GM15510 (cell line): ENCODE results near the gene SH3BP4.

Source experiments
- POLR2A ChIP-seq: IDR thresholded peaks from 3 replicates; pipeline ENCODE4 v1.6.1; 2011; ENCODE audit warnings: borderline replicate concordance; ENCODE audit not compliant: insufficient read length; ENCODE audit errors: extremely low read depth

Gene SH3BP4

DNA sequence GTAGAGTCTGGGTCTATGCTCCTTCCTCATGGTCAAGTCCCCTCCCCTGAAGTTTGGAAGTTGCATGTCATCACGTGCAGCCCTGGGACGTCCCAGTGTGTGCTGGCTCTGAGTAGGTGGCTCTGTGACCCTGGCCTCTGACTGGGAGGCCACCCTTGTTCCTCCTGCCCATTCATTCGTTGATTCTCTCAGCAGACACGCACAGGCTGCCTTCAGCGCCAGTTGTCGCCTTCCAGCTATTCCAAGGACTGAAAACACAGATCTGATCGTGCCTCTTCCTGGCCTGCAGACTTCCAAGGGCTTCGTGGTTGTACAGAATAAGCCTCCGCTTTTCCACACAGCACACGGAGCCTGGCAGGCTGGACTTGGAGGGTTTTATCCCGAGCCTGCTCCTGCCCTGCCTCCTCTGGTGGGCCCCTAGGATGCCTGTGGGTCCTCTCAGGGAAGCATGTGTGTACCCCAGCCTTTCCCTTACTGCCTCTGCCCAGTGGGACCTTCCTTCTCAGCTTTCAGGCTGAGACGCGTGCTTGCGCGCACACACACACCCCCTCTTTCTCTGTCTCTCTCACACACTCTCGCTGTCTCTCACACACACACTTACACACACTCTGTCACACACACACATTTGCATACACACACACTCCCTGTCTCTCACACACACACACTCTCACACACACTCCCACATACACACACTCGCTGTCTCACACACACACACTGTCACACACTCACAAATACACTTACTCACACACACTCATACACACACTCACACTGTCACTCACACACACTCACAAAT is 17.7 kb downstream of the SH3BP4 start:
- TF ChIP-seq POLR2A: no peak

DNA sequence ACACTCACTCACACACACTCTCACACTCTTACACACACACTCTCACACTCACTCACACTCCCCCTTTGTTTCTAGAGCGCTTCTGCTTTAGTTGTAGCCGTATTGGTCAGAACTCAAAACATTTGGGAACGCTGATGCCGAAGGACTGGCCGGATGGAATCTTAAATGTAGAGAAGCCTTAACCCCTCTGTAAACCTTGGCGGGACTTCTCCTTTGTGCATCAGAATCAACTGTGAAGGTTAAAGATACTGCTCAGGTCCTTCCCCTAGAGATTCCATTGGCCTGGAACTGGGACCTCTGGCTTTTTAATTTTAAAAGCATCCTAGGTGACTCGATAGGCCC is 18.3 kb downstream of the SH3BP4 start:
- TF ChIP-seq POLR2A: no peak

DNA sequence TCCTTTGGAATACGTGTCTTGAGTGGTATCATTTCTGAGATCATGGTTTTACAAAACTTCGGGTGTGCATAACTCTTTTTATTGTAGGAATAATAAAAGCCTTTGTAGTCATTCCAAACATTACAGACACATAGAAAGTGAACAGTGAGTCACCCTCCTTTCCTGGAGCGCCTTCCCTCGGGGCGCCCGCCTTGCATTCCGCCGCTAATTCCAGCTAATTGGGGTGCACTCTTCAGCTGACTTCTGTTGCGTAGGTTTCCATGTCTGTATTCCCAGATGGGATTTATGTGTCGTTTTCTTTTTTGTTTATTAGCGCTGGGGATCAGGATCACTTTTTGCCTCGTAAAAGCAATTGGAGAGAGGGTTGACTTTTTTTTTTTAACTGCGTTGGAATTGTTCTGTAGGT is 18.7 kb downstream of the SH3BP4 start:
- no peak for TF ChIP-seq POLR2A

DNA sequence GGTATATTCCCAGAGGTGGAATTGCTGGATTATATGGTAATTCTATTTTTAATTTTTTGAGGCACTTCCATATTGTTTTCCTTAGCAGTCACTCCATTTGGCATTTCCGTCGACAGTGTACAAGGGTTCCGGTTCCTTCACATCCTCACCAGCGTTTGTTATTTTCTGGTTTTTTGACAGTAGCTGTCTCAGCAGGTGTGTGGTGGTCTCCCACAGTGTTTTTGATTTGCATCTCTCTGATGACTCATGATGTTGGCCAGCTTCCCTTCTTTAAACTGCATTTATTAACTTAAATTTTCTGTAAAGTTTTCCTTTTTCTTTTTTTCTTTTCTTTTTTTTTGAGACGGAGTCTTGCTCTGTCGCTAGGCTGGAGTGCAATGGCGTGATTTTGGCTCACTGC is 19.7 kb downstream of the SH3BP4 start:
- TF ChIP-seq POLR2A: no peak

DNA sequence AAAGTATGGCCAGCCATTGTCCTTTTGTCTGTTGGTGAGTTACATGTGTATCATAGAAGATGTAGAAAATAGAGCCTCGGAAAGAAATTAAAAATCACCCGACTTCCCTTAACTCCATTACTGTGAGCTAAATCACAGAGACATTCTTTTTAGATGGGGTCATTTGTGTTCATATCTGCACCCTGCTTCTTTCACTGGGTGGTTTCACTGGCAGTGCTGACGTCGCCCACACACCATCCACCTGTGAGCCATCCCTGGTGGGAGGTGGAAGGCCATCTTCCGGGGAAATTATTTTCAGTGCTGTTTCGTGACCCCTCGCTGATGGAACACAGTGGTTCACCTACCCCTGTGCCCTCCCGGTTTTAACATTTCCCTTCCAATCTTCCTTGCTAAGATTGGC is 21.2 kb downstream of the SH3BP4 start:
- no peak for TF ChIP-seq POLR2A

DNA sequence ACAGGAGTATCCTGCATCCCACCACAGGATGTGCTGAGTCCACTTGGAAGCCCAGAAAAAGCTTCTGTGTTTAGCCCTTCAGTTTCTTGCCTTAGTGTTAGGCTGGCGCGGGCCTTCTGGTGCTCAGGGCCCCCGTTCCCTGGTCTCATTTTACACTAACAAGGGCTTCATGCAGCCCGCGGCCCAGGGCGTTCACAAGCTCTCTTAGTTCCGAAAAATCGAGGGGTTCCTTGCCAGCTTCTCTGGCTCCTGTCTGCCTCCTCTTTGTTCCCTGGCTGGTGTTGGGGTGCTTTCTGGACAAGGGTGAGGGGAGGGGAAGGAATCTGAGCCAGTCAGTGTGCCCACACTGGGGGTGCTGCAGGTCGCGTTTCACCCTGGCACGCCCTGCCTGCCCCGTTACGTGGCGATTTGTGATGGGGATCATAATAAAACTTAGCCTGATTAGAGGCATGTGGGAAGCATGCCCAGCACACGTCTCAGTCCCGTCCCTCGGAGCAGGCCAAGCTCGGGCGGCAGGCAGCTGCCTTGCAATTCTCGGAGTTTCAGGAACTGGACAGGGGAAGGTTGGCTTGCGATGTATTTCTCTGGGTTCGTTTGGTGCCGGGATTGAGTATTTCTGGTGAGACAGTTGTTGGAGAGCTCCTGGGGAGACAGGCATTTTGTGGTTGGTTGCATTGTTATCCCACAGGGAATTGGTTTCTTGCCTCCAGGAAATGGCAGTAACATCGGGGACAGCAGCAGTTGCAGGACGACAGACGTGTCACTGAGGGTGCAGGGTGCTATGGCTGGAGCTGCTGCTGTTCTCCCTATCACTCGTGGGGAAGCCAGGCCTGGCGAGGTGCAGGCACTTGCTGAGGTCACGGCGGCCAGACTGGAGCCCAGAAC is 22.9 kb downstream of the SH3BP4 start:
- no peak for TF ChIP-seq POLR2A

DNA sequence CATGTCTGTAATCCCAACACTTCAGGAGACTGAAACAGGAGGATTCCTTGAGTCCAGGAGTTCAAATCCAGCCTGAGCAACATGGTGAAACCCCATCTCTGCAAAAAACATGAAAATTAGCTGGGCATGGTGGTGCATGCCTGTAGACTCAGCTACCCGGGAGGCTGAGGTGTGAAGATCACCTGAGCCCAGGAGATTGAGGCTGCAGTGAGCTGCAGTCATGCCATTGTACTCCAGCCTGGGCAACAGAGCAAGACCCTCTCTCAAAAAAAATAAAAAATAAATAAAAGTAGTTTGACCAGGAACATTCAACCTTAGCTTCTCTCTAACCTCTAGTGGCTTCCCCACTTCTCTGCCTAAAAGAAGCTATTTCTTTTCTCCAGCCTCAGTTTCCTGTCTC is 23.8 kb downstream of the SH3BP4 start:
- TF ChIP-seq POLR2A: no peak

DNA sequence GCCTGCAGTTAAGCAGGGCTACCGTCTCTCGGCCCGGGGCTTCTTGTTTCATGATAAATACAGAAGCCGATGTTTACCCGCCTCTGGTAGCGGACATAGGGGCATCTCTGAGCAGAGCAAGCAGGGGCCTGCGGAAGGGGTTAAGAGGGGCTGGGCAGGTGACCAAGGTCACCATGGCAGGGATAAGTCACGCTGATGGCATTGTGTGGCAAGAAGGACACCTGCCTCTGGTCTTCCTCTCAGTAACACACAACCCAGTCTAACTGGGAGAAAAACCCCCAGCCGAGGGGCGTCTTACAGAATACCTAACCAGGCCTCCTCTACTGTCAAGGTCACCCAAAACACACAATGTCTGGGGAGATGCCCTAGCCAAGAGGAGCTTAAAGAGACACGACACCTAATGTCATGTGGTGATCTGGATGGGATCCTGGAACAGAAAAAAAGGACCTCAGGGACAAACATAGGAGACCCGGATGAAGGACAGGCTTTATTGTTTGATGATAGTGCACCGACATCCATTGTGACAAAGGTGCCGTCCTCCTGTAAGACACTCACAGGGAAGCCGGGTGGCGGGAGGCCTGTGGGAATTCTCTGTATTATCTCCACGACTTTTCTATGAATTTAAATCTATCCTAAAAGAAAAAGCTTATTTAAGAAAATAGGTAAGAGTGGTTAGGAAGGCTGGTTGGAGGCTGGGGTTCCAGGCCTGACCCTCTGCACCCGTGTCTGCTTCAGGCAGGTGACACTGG is 24.8 kb downstream of the SH3BP4 start:
- no peak for TF ChIP-seq POLR2A

DNA sequence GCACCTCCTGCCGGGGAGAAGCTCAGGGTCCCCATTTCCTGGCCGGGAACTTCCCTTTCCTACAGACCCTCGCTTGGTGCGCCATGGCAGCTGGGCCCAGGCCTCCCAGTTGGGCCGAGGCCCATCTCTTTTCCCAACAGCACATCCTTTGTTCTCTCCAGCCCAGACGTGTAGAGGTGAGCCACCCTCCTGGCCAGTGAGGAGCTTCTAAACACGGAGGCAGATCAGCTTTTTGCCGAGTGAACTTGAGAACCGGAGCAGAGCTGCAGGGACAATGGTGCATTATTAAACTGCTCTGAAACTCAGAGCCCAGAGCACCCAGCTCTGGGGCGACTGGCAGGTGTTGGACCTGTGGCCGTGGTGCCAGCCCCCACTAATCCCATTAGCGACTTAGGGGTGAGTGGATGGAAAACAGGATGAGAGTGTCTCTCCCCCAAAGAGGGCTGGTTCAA is 25.4 kb downstream of the SH3BP4 start:
- no peak for TF ChIP-seq POLR2A

DNA sequence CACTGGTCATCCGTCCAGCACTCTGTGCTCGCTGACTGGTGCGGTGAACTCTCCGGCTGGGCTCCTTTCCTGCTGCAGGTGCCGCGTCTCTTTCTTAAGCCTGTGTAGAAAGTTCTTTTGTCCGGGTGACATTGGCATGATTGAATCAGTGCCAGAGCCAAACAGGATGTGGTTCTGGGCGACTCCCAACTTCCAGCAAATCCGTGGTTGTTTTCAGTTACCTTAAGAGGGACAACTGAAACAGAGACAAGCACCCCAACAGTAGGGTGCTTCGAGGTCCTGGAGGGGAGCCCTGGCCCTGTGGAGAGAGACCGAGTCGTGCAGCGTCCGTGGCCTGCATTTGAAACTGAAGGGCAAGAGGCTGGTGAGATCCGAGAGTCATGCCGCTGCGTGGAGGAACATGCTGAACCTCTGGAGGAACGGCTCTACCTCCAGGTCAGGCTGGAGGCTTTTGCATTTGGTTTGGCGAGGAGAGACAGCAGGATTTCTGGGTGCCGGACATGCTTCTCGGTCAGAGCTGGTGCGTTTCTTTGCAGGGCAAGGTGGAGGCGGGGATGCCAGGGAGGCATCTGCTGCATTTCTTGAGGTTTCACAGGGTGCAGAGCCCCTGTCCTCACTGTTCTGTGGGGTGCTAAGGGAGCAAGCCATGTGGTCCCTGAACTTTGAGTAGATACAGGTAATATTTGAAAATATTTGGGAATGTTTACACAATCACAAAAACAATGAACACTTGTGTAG is 26.8 kb downstream of the SH3BP4 start:
- no peak for TF ChIP-seq POLR2A

DNA sequence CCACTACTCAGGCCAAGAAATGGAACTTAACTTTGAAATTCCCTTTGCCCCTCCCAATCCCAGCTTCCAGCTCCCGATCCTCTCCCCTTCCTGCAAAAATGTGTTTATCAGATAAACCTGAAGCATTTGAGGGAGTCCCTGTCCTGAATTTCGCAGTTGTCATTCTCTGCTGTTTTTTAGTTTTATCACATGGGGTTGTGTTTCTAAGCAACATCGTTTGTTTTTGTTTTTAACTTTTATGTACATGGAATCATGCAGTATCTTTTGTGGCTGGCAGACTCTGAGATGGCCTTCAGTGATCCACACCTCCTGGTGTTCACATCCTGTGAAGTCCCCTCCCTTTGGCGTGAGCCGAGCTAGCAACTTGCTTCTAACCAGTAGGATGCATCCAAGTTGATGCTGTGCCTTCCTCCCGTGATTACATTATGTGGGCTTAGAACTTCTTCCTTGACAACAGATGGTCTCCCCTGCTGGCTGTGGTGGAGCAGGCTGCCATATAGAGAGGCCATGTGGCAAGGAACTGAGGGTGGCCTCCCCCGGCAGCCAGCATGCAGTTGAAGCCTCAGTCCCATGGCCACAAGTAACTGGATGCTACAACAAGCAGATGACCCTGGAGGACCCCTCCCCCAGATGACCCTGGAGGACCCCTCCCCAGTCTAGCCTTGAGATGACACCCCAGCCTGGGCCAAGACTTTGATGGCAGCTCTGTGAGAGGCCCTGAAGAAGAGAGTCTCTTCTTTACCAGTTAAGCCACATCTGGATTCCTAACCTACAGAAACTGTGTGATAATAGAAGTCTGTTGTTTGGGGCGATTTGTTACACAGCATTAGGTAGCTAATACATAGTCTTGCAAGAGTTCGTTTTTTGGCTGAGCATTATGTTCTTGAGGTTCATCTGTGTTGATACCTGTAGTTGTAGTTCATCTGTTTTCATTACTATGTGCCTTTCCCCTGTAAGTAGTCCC is 27.7 kb downstream of the SH3BP4 start:
- TF ChIP-seq POLR2A: no peak

DNA sequence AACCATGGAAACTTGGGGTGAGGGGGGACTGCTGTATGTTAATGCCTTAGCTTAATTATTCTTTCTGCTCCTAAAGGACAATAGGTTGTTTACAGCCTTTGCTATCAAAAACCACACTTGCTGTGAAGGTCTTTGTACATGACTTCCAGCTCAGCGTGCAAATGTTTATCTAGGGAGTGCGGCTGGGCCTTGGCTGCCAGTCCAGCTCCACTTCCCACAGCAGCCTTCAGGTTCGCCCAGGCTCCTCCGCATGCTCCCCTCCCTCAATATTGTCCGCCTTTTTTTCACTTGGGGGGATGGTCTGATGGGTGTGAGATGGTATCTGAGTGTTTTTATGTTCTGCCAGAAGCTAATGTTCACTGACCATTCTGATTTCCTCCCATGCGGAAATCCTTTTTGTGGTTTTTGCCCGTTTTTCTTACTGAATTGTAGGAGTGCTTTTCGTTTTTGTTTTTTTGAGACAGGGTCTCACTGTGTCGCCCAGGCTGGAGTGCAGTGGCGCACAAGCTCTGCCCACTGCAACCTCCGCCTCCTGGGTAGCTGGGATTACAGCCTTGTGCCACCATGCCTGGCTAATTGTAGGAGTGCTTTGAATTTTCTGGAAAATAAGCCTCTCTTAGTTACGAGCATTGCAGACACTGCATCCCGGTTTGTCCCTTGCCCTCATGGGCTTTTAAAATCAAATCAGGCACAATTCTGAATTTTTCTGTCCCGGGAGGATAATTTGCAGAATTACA is 28.8 kb downstream of the SH3BP4 start:
- no peak for TF ChIP-seq POLR2A
